DMS79 (cell line): ENCODE data around the gene SLC30A2.
"Not testable (repeated sequence)": the region's sequence is repeated elsewhere in the genome, so short reads cannot be mapped to it uniquely, and the experiment has no call there.

Source experiments
- DNase-seq: peaks from one replicate; lab custom pipeline; 2025; lab: John Stamatoyannopoulos, UW

Gene SLC30A2, protein sequence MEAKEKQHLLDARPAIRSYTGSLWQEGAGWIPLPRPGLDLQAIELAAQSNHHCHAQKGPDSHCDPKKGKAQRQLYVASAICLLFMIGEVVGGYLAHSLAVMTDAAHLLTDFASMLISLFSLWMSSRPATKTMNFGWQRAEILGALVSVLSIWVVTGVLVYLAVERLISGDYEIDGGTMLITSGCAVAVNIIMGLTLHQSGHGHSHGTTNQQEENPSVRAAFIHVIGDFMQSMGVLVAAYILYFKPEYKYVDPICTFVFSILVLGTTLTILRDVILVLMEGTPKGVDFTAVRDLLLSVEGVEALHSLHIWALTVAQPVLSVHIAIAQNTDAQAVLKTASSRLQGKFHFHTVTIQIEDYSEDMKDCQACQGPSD

GRCh38 chr1:26045722-26046245, at the start of gene SLC30A2:
TSS of gene SLC30A2 (minus strand) at chr1:26046118. CDS start at chr1:26045896, 222 bp downstream.
- DNase-seq: no peak

- peak; percentile 29 for DNase-seq
These were observed 48.9 kb upstream of the SLC30A2 start for GRCh38 chr1:26094677-26095383.

DNA sequence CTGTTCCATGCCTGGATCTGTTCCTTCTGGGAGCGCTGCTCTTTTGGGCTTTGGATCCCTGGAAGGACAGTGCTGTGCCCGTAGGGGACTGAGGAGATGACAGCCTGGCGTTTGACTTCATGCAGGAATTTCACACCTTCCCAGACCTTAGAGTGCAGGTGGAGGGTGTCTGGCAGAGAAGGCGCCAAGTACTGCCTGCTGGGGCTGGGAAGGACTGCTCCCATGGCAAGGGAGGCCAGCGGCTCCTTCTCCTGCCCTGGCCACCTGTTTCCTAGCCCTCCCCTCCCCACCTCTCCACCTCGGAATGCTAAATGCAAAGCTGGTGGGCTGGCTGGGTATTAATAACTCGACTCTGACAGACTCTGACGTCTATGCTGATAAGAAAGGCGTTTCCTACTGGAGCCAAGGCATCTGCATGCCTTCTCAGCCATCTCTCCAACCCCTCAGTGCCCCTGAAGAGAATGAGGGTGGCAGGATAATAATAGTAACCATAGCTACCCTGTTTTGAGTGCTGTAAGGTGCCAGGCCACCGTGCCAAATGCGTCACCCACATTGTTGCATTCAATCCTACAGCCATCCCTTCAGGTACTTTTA, 48.3 kb upstream of the SLC30A2 start:
- DNase-seq: no peak

GRCh38 chr1:26093569-26093968, 47.7 kb upstream of the SLC30A2 start:
- DNase-seq: not testable (repeated sequence)

DNA sequence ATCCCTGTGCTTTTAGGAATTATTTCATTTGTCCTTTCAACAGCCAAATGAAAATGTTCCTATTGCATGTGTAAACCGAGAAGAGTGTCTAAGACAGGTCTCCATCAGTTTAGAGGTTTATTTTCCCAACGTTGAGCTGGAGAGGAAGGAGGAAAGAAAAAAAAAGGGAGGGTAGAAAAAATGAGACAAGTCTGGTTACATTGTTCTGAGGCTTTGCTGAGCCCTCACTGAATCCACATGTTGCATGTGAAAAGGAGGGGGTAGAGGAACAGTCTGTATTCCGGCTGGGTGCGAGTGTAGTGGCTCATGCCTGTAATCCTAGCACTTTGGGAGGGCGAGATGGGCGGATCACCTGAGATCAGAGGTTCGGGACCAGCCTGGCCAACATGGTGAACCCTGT, 46.5 kb upstream of the SLC30A2 start:
- DNase-seq: no peak

DNA sequence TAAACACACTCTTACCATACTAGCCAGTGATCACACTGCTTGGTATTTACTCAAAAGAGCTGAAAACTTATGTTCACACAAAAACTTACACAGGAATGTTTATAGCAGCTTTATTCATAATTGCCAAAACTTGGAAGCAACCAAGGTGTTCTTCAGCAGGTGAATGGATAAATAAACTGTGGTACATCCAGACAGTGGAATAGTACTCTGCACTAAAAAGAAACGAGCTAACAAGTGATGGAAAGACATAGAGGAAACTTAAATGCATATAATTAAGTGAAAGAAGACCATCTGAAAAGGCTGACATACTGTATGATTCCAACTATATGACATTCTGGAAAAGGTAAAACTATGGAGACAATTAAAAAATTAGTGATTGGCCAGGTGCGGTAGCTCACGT, 45.0 kb upstream of the SLC30A2 start:
- DNase-seq: no peak

DNA sequence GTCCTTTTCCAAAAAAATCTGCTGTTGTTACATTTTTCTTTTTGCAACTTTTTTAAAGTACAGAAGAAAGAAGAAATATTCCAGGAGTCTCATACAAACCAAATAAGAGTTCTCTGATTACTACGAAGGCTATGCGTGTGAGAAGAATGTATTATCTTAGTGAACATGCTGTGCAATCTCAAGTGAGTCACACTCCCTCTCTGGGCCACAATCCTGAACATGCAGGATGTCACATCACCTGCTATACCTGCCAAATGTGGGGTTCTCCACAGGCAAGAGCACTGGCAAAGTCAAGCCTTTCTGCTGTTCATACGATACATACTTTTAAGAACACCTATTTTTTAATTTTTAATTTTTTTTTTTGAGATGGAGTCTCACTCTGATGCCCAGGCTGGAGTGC, 43.2 kb upstream of the SLC30A2 start:
- DNase-seq: no peak

DNA sequence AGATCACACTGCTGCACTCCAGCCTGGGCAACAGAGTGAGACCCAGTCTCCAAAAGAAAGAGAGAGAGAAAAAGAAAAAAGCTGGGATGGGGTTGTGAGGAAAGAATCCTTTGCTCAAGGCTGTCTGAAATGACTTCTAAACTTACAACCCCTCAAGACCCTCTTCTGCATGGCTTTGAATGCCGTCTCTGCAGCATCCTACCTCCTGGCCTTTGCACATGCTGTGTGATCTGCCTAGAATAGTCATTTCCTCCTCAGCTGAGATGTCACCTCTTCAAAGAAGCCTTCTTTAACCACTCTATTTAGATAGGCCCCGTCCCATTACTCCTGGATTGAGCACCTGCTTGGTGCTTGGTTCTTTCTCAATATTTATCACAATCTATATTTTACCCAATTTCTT, 38.9 kb upstream of the SLC30A2 start:
- DNase-seq: no peak

- DNase-seq: no peak
These were observed 38.2 kb upstream of the SLC30A2 start for GRCh38 chr1:26084091-26084561.

DNA sequence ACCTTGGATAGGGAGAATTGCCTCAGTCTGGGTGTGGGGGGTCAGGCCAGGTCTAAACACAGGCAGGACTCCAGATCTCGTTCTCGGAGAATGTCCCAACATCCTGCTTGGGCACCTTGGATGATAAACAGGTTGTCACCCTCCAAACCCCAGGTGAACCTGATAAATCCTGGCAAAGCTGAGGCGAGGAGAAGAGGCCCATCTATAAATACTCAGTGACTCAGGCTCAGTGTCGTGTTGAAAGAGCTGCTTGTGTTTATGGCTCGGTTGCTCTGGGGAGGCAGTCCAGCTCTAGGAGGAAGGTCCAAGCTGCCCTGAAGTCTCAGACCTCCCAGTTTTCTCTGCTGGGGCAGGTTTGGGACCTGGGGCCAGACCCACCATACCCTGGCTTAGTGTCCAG, 37.3 kb upstream of the SLC30A2 start:
- DNase-seq: no peak

- no peak for DNase-seq
These were observed 36.1 kb upstream of the SLC30A2 start for GRCh38 chr1:26082020-26082350.

GRCh38 chr1:26081267-26082019, 35.5 kb upstream of the SLC30A2 start:
- DNase-seq: no peak

DNA sequence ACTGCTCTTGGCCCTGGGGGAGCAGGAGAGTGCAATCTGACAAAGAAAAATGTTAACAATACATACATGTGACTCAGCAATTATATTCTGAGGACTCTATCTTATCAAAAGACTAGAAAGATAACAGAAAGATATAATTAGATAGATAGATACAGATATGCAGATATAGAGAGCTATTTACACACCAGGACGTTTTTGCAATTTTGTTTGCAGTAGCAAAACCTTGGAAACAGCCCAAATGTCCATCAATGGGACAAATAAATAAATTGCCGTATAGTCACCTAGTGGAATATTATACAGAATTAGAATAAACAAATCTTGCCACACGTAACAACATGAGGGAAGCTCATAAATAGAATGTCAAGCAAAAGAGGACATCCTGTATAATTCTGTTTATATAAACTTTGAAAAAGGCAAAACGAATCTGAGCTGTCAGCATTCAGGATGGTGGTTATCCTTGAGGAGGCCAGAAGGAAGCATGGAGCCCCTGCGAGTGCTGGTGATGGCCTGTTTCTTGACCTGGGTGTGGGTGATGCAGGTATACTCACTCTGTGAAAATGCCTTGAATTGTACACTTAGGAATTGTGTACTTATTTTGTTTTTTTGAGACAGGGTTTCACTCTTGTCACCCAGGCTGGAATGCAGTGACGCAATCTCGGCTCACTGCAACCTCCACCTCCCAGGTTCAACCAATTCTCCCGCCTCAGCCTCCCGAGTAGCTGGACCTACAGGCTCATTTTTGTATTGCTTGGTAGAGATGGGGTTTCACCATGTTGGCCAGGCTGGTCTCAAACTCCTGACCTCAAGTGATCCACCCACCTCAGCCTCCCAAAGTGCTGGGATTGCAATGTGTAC, 34.3 kb upstream of the SLC30A2 start:
- DNase-seq: no peak

DNA sequence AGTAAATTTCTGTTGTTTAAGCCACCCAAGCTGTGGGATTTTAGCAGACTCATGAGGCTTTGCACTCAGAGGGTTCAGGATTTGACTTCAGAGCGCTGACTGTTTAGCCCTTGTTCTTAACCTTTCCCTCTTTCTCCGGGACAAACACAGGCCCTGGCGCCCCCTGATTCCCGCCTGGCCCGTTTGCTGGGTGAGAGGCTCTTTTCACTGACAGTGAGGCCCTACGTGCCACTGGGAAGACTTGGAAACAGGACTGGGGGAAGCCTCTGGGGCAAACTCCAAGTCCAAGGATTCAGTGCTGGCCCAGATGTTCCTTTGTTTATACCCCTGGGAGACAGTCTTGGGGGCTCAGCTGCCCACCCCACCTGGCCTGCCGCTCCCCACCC, 33.3 kb upstream of the SLC30A2 start:
- no peak for DNase-seq

- DNase-seq: no peak
These were observed 32.6 kb upstream of the SLC30A2 start for GRCh38 chr1:26078286-26079177.

DNA sequence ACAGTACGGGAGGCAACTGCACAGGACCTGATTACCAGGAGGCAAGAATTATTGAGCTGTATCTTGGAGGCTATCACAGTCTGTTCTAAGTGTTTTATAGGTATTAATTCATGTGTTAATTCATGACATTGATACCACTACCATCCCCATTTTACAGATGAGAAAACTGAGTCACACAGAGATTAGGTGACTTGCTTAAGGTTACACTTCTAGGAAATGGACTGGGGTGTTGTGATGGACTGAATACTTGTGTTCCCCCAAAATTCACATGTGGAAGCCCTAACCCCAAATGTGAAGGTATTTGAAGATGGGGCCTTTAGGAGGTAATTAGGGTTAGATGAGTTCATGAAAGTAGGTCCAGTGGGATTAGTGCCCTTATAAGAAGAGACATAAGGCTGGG, 31.6 kb upstream of the SLC30A2 start:
- no peak for DNase-seq

- DNase-seq: no peak
These were observed 29.7 kb upstream of the SLC30A2 start for GRCh38 chr1:26075421-26076144.

DNA sequence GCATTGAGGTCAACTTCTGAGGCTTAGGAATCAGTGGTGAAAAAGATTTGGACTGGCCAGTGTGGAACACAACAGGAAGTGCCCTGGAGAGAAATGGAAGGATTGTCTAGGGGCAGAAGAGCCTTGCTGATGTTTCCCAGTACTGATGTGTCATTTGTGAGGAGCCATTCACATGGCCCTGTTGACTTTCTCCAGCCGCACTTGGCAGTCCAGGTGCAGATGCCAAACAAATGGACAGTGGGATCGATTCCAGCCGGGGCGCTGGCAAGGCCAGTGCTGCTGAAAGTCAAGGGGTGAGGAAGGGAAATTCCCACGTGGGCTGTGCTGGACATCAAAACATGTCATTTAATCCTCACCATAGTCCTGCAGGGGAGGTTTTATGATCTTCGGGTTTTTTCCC, 26.4 kb upstream of the SLC30A2 start:
- no peak for DNase-seq

- DNase-seq: no peak
These were observed 25.0 kb upstream of the SLC30A2 start for GRCh38 chr1:26070963-26071342.
